Measurements from ENCODE around the gene BRD3. TPM values are rescaled to one million over a fixed set of nuclear protein-coding genes. Genes with fewer than 3 reads are reported as not detected.
A peak's percentile ranks its signal among the peaks of the same experiment; 100 is the strongest.
"Not testable (repeated sequence)": the region's sequence is repeated elsewhere in the genome, so short reads cannot be mapped to it uniquely, and the experiment has no call there.

The BRD3 gene
- total RNA-seq, 1 experiment from 2014 or later, result 25.6 TPM

- BruUV-seq (replicated peaks), result no TSS peak
- no peaks in the 10 kb centered on the region for H3K27me3 Mint-ChIP-seq (ENCODE audit: insufficient read depth, unreplicated experiment)
- DNase-seq (ENCODE audit: unreplicated experiment), result peak; percentile 76
- peak overlapping the region; percentile 85 for H3K4me3 Mint-ChIP-seq (ENCODE audit: unreplicated experiment)
- no peaks in the 10 kb centered on the region for H3K9me3 Mint-ChIP-seq (ENCODE audit: unreplicated experiment)
- peak overlapping the region; percentile 64 for H3K27ac Mint-ChIP-seq (ENCODE audit: low read depth, unreplicated experiment)
- CTCF ChIA-PET, result interaction anchor here (0.6 to 0.9 kb wide), 3 partner anchors 14 to 208 kb away, joined by 4 to 6 read pairs (median 5); no protein-coding TSS in a partner anchor
- intact Hi-C loops (cut with micrococcal nuclease), result no loop called here
- POLR2A ChIA-PET, result interaction anchor here (0.7 to 1.5 kb wide), 10 partner anchors 24 to 333 kb away, joined by 3 to 4 read pairs (median 3); no protein-coding TSS in a partner anchor
- TF ChIP-seq, protein P1, sequence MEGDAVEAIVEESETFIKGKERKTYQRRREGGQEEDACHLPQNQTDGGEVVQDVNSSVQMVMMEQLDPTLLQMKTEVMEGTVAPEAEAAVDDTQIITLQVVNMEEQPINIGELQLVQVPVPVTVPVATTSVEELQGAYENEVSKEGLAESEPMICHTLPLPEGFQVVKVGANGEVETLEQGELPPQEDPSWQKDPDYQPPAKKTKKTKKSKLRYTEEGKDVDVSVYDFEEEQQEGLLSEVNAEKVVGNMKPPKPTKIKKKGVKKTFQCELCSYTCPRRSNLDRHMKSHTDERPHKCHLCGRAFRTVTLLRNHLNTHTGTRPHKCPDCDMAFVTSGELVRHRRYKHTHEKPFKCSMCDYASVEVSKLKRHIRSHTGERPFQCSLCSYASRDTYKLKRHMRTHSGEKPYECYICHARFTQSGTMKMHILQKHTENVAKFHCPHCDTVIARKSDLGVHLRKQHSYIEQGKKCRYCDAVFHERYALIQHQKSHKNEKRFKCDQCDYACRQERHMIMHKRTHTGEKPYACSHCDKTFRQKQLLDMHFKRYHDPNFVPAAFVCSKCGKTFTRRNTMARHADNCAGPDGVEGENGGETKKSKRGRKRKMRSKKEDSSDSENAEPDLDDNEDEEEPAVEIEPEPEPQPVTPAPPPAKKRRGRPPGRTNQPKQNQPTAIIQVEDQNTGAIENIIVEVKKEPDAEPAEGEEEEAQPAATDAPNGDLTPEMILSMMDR (IDR thresholded peaks at IDR 0.05; ENCODE audit: unreplicated experiment), result no peak
- H3K4me1 Mint-ChIP-seq (ENCODE audit: insufficient read depth, unreplicated experiment), result peaks cover 12% of the 10 kb centered on the region
- H3K36me3 Mint-ChIP-seq (ENCODE audit: insufficient read depth, unreplicated experiment), result peaks cover 4% of the 10 kb centered on the region
Measured at GRCh38 chr9:133990366-133991213, 77.2 kb downstream of the BRD3 start.

GRCh38 chr9:133989625-133990365 lies 78.0 kb downstream of the BRD3 start:
- BruUV-seq (replicated peaks), result no TSS peak
- no peaks in the 10 kb centered on the region for H3K9me3 Mint-ChIP-seq (ENCODE audit: unreplicated experiment)
- peaks cover 8% of the 10 kb centered on the region for H3K36me3 Mint-ChIP-seq (ENCODE audit: insufficient read depth, unreplicated experiment)
- H3K27me3 Mint-ChIP-seq (ENCODE audit: insufficient read depth, unreplicated experiment), result no peaks in the 10 kb centered on the region
- H3K4me1 Mint-ChIP-seq (ENCODE audit: insufficient read depth, unreplicated experiment), result peaks cover 14% of the 10 kb centered on the region
- TF ChIP-seq, protein P1 (IDR thresholded peaks at IDR 0.05; ENCODE audit: unreplicated experiment), result no peak
- CTCF ChIA-PET, result interaction anchor here (0.6 kb wide), 1 partner anchor 9 kb away, joined by 3 read pairs; no protein-coding TSS in a partner anchor
- intact Hi-C loops (cut with micrococcal nuclease), result no loop called here
- peak overlapping the region; percentile 85 for H3K4me3 Mint-ChIP-seq (ENCODE audit: unreplicated experiment)
- no peak for DNase-seq (ENCODE audit: unreplicated experiment)
- POLR2A ChIA-PET, result interaction anchor here (1.5 kb wide), 1 partner anchor 196 kb away, joined by 4 read pairs; no protein-coding TSS in a partner anchor
- no peak overlapping the region for H3K27ac Mint-ChIP-seq (ENCODE audit: low read depth, unreplicated experiment)

DNA sequence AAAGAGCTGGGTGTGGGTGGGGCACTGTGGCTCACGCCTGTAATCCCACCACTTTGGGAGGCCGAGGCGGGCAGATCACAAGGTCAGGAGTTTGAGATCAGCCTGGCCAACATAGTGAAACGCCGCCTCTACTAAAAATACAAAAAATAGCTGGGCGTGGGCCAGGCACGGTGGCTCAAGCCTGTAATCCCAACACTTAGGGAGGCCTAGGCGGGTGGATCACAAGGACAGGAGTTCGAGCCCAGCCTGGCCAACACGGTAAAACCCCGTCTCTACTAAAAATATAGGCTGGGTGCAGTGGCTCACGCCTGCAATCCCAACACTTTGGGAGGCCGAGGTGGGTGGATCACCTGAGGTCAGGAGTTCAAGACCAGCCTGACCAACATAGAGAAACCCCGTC lies 79.1 kb downstream of the BRD3 start:
- H3K4me3 Mint-ChIP-seq (ENCODE audit: unreplicated experiment); POLR2A ChIA-PET; H3K36me3 Mint-ChIP-seq (ENCODE audit: insufficient read depth, unreplicated experiment); H3K27ac Mint-ChIP-seq (ENCODE audit: low read depth, unreplicated experiment); H3K9me3 Mint-ChIP-seq (ENCODE audit: unreplicated experiment); intact Hi-C loops (cut with micrococcal nuclease); H3K27me3 Mint-ChIP-seq (ENCODE audit: insufficient read depth, unreplicated experiment); DNase-seq (ENCODE audit: unreplicated experiment): not testable (repeated sequence)
- CTCF ChIA-PET, result interaction anchor here (0.6 to 1.5 kb wide), 3 partner anchors 8 to 207 kb away, joined by 3 to 6 read pairs (median 3); no protein-coding TSS in a partner anchor
- TSS peak; percentile 10 for BruUV-seq (replicated peaks)
- H3K4me1 Mint-ChIP-seq (ENCODE audit: insufficient read depth, unreplicated experiment), result peaks cover 14% of the 10 kb centered on the region

GRCh38 chr9:133987946-133988665 lies 79.7 kb downstream of the BRD3 start:
- ChIA-PET POLR2A (no interaction called here), CTCF (interaction anchor here (0.7 to 1.5 kb wide), 3 partner anchors 130 to 210 kb away, joined by 3 to 6 read pairs (median 3); no protein-coding TSS in a partner anchor)
- H3K4me3 Mint-ChIP-seq (ENCODE audit: unreplicated experiment), result no peak overlapping the region
- no TSS peak for BruUV-seq (replicated peaks)
- intact Hi-C loops (cut with micrococcal nuclease), result no loop called here
- H3K36me3 Mint-ChIP-seq (ENCODE audit: insufficient read depth, unreplicated experiment), result peaks cover 8% of the 10 kb centered on the region
- H3K9me3 Mint-ChIP-seq (ENCODE audit: unreplicated experiment), result no peaks in the 10 kb centered on the region
- DNase-seq (ENCODE audit: unreplicated experiment), result no peak
- no peaks in the 10 kb centered on the region for H3K27me3 Mint-ChIP-seq (ENCODE audit: insufficient read depth, unreplicated experiment)
- H3K27ac Mint-ChIP-seq (ENCODE audit: low read depth, unreplicated experiment), result no peak overlapping the region
- peaks cover 14% of the 10 kb centered on the region for H3K4me1 Mint-ChIP-seq (ENCODE audit: insufficient read depth, unreplicated experiment)
- TF ChIP-seq, protein P1 (IDR thresholded peaks at IDR 0.05; ENCODE audit: unreplicated experiment), result no peak
